IMR-90 (cell line): ENCODE measurements around the gene CCDC88C. TPM values are rescaled to one million over a fixed set of nuclear protein-coding genes. Genes with fewer than 3 reads are reported as not detected.

ENCODE experiments used
- ATAC-seq: fragments of 200-7000 bp; cut with Tn5 transposase; 2 replicates; pipeline ENCODE4 v1.9.1; 2020; ENCODE audit warnings: low read depth, mild to moderate bottlenecking, moderate library complexity
- BruUV-seq: library from RNA; stranded (reverse); fragments of 400-500 nt; replicated peaks from 2 replicates; lab custom pipeline; 2021; lab: Mats Ljungman, UMichigan
- CTCF ChIA-PET: fragments of 300-600 bp; formaldehyde crosslinking; extraction: SDS; loops from one replicate; lab custom pipeline; 2021; ENCODE audit warnings: antibody characterized with exemption; lab: Yijun Ruan, JAX
- POLR2A ChIA-PET: fragments of 300-600 bp; sonication (Branson Sonifier 250); formaldehyde crosslinking; loops from one replicate; lab custom pipeline; 2022; ENCODE audit warnings: antibody characterized with exemption; ENCODE audit not compliant: unreplicated experiment; lab: Charles Lee
- DNase-seq: peaks from one replicate; pipeline ENCODE4 v3.0.0; 2013
- H2AFZ ChIP-seq: replicated peaks from 2 replicates; pipeline ENCODE3; 2013; ENCODE audit warnings: low read length, mild to moderate bottlenecking; ENCODE audit not compliant: poor library complexity
- H2AK5ac ChIP-seq: 2 replicates; pipeline ENCODE4 v1.6.1; 2013; ENCODE audit warnings: low read depth, low read length, inconsistent platforms
- H2AK9ac ChIP-seq: replicated peaks from 2 replicates; pipeline ENCODE3; 2013; ENCODE audit warnings: mild to moderate bottlenecking, low read depth, low read length, moderate library complexity; ENCODE audit not compliant: poor library complexity
- H2BK120ac ChIP-seq: 2 replicates; pipeline ENCODE4 v1.6.1; 2013; ENCODE audit warnings: low read depth, low read length, inconsistent platforms
- H2BK15ac ChIP-seq: 3 replicates; pipeline ENCODE4 v1.6.1; 2013; ENCODE audit warnings: low read depth, low read length, inconsistent platforms
- H2BK20ac ChIP-seq: 2 replicates; pipeline ENCODE4 v1.6.1; 2013; ENCODE audit warnings: low read depth, mild to moderate bottlenecking, inconsistent platforms, low read length, moderate library complexity
- H2BK5ac ChIP-seq: 2 replicates; pipeline ENCODE4 v1.6.1; 2013; ENCODE audit warnings: mild to moderate bottlenecking, low read depth, low read length, inconsistent platforms; ENCODE audit not compliant: poor library complexity, severe bottlenecking
- H3K14ac ChIP-seq: replicated peaks from 2 replicates; pipeline ENCODE4 v1.6.1; 2013; ENCODE audit warnings: low read depth, low read length, inconsistent platforms
- H3K18ac ChIP-seq: 2 replicates; pipeline ENCODE4 v1.6.1; 2013; ENCODE audit warnings: low read depth, low read length, control low read depth
- H3K23ac ChIP-seq: 2 replicates; pipeline ENCODE4 v1.6.1; 2013; ENCODE audit warnings: low read depth, low read length, inconsistent platforms
- H3K27ac ChIP-seq: 2 replicates; pipeline ENCODE4 v1.5.1; 2013; ENCODE audit warnings: mild to moderate bottlenecking, control low read depth, low read length; ENCODE audit not compliant: insufficient read depth
- H3K27me3 ChIP-seq: 2 replicates; pipeline ENCODE4 v1.6.1; 2013; ENCODE audit warnings: low read length; ENCODE audit not compliant: control insufficient read depth, insufficient read depth
- H3K36me3 ChIP-seq: 2 replicates; pipeline ENCODE4 v1.6.1; 2013; ENCODE audit warnings: low read length, mixed read lengths; ENCODE audit not compliant: control insufficient read depth, insufficient read depth
- H3K4ac ChIP-seq: 2 replicates; pipeline ENCODE4 v1.6.1; 2013; ENCODE audit warnings: low read depth, low read length, inconsistent platforms
- H3K4me1 ChIP-seq: 2 replicates; pipeline ENCODE4 v1.6.1; 2013; ENCODE audit warnings: low read length, mixed read lengths; ENCODE audit not compliant: control insufficient read depth, insufficient read depth
- H3K4me2 ChIP-seq: 2 replicates; pipeline ENCODE4 v1.6.1; 2013; ENCODE audit warnings: low read depth, mild to moderate bottlenecking, control low read depth, low read length, moderate library complexity
- H3K4me3 ChIP-seq: 2 replicates; pipeline ENCODE4 v1.5.1; 2013; ENCODE audit warnings: low read depth, mild to moderate bottlenecking, control low read depth, low read length, moderate library complexity; ENCODE audit not compliant: insufficient read depth
- H3K56ac ChIP-seq: 2 replicates; pipeline ENCODE4 v1.6.1; 2013; ENCODE audit warnings: low read length, inconsistent platforms; ENCODE audit not compliant: insufficient read depth; ENCODE audit errors: extremely low read depth
- H3K79me1 ChIP-seq, 2 experiments: 2 replicates each; pipeline ENCODE4 v1.6.1; 2013; ENCODE audit warnings: low read length in 2 of 2, inconsistent platforms in 1 of 2, low read depth in 1 of 2
- H3K9ac ChIP-seq: 2 replicates; pipeline ENCODE4 v1.6.1; 2013; ENCODE audit warnings: low read depth, low read length, control low read depth
- H3K9me1 ChIP-seq: 2 replicates; pipeline ENCODE4 v1.6.1; 2013; ENCODE audit warnings: low read length, inconsistent platforms; ENCODE audit not compliant: insufficient read depth
- H3K9me3 ChIP-seq: 2 replicates; pipeline ENCODE4 v1.6.1; 2013; ENCODE audit warnings: low read length; ENCODE audit not compliant: control insufficient read depth, insufficient read depth
- H4K20me1 ChIP-seq: 2 replicates; pipeline ENCODE4 v1.6.1; 2013; ENCODE audit warnings: low read length, inconsistent platforms; ENCODE audit not compliant: insufficient read depth
- H4K5ac ChIP-seq: 2 replicates; pipeline ENCODE4 v1.6.1; 2013; ENCODE audit warnings: mild to moderate bottlenecking, low read depth, low read length, control low read depth
- H4K8ac ChIP-seq, 2 experiments: 2 replicates each; pipeline ENCODE4 v1.6.1; 2013; ENCODE audit warnings: low read depth in 2 of 2, low read length in 2 of 2, control low read depth in 1 of 2, inconsistent platforms in 1 of 2
- H4K91ac ChIP-seq: 2 replicates; pipeline ENCODE4 v1.6.1; 2013; ENCODE audit warnings: low read depth, low read length, inconsistent platforms; ENCODE audit not compliant: insufficient read depth
- BHLHE40 ChIP-seq: fragments of 150-350 bp; IDR thresholded peaks from 2 replicates; pipeline ENCODE4 v1.6.1; 2016; ENCODE audit warnings: mild to moderate bottlenecking, low read depth, low read length
- CEBPB ChIP-seq: IDR thresholded peaks from 2 replicates; pipeline ENCODE4 v1.6.1; 2012; ENCODE audit warnings: low read depth, low read length, improper control_type of control experiment
- FOS ChIP-seq: fragments of 150-350 bp; IDR thresholded peaks from 2 replicates; pipeline ENCODE4 v1.6.1; 2016; ENCODE audit warnings: low read depth, low read length
- NFE2L2 ChIP-seq: fragments of 150-350 bp; IDR thresholded peaks from 2 replicates; pipeline ENCODE4 v1.6.1; 2016; ENCODE audit warnings: low read depth, mild to moderate bottlenecking, low read length
- RCOR1 ChIP-seq: IDR thresholded peaks from 2 replicates; pipeline ENCODE4 v1.6.1; 2012; ENCODE audit warnings: mild to moderate bottlenecking, low read length, improper control_type of control experiment; ENCODE audit not compliant: insufficient replicate concordance
- RFX5 ChIP-seq: IDR thresholded peaks from 2 replicates; pipeline ENCODE4 v1.8.0; 2012; ENCODE audit warnings: low read depth, mild to moderate bottlenecking, low read length, moderate library complexity
- WGBS, 2 experiments: methylation state at CpG; one replicate each; pipeline versions ENCODE4 v1.1.5 to v1.1.7; 2013; ENCODE audit warnings: missing lambda C conversion rate in 2 of 2; ENCODE audit not compliant: insufficient read length in 1 of 2; ENCODE audit errors: extremely low coverage in 2 of 2; 5-methylcytosine and 5-hydroxymethylcytosine counted together
- dilution Hi-C: fragments of 300-500 bp; cut with HindIII; formaldehyde crosslinking; loops from one replicate; pipeline ENCODE4 v1.14.3; 2018; ENCODE audit warnings: low sequenced_read_pairs; ENCODE audit not compliant: unreplicated experiment
- in situ Hi-C: fragments of 300-500 bp; cut with MboI; formaldehyde crosslinking; loops from 3 replicates; pipeline ENCODE4 v1.14.3; 2019; ENCODE audit warnings: low sequenced_read_pairs, inconsistent platforms, mixed read lengths
- intact Hi-C: fragments of 100-400 bp; cut with micrococcal nuclease; formaldehyde crosslinking; loops from 2 replicates; pipeline ENCODE4 v1.10.0; 2022
- polyA plus RNA-seq, 3 experiments: library from polyadenylated mRNA; depleted of rRNA; stranded (reverse); fragments of >200 nt; gene quantifications; 2 replicates each; pipeline ENCODE4 v1.2.3, GENCODE V29; 2012; ENCODE audit warnings: low replicate concordance in 1 of 3
- total RNA-seq: library from RNA; depleted of rRNA; stranded (reverse); fragments of >200 nt; gene quantifications from 2 replicates; pipeline ENCODE4 v1.2.3, GENCODE V29; 2012
- TF ChIP-seq, protein P1 (sequence below): fragments of 150-350 bp; IDR thresholded peaks from 2 replicates; pipeline ENCODE4 v1.6.1; 2016; ENCODE audit warnings: low read depth, mild to moderate bottlenecking, low read length, moderate library complexity, borderline replicate concordance

The CCDC88C gene
- total and polyA plus RNA-seq, 2 of the 4 experiments (the other 2 are of a cell fraction) = 0.17 to 0.18 TPM

DNA sequence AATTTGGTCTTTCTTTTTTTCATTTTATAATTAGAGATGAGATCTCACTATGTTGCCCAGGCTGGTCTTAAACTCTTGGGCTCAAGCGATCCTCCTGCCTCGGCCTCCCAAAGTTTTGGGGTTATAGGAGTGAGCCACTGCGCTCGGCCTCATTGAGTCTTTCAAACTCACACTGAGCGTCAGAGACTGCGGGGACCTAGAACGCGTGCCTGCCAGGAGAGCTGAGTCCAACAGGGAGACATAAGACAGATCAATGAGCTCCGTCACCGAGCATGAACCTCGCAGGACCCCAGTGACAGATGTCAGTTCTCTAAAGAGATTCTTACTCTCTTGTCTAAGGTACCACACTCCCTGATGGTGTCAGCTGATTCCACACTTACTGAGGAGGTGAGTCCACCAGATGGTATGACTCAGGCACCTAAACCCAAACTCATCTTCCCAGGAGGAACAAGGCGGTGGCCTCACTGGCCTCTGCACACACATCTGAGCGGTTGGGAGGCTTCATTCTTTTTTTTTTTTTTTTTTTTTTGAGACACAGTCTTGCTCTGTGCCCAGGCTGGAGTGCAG, 58.9 kb downstream of the CCDC88C start:
- H2BK5ac ChIP-seq = no peak overlapping the region
- no peak overlapping the region for H3K23ac ChIP-seq
- no peak overlapping the region for H3K4me2 ChIP-seq
- H3K4ac ChIP-seq = no peak overlapping the region
- no peak overlapping the region for H2BK20ac ChIP-seq
- no peak overlapping the region for H3K14ac ChIP-seq
- in situ Hi-C loops = no loop called here
- H2BK15ac ChIP-seq = no peak overlapping the region
- H3K9me3 ChIP-seq = no peaks in the 10 kb centered on the region
- no peak overlapping the region for H2AFZ ChIP-seq
- no peak overlapping the region for H3K27ac ChIP-seq
- H3K4me1 ChIP-seq = no peaks in the 10 kb centered on the region; the same call in 1 of the 2 replicates
- no peak overlapping the region for H3K18ac ChIP-seq
- no peak overlapping the region for H2AK9ac ChIP-seq
- no peak overlapping the region for H3K4me3 ChIP-seq
- H3K79me1 ChIP-seq = no peaks in the 10 kb centered on the region
- DNase-seq = no peak
- CTCF ChIA-PET = interaction anchor here (0.7 to 1.2 kb wide), 2 partner anchors 12 to 18 kb away, joined by 3 read pairs; no protein-coding TSS in a partner anchor
- no peak overlapping the region for H3K9ac ChIP-seq
- H3K9me1 ChIP-seq = no peaks in the 10 kb centered on the region
- TF ChIP-seq NFE2L2 = no peak
- no peak for TF ChIP-seq BHLHE40
- no peak for TF ChIP-seq FOS
- no peak for TF ChIP-seq CEBPB
- TF ChIP-seq, protein P1, sequence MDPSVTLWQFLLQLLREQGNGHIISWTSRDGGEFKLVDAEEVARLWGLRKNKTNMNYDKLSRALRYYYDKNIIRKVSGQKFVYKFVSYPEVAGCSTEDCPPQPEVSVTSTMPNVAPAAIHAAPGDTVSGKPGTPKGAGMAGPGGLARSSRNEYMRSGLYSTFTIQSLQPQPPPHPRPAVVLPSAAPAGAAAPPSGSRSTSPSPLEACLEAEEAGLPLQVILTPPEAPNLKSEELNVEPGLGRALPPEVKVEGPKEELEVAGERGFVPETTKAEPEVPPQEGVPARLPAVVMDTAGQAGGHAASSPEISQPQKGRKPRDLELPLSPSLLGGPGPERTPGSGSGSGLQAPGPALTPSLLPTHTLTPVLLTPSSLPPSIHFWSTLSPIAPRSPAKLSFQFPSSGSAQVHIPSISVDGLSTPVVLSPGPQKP = no peak
- no peak for TF ChIP-seq RCOR1
- TF ChIP-seq RFX5 = no peak
- POLR2A ChIA-PET = no interaction called here
- BruUV-seq = no TSS peak
- no peak overlapping the region for H4K8ac ChIP-seq
- no peak overlapping the region for H3K56ac ChIP-seq
- WGBS, 2 experiments = 87% methylated on average over 6 of the region's 13 CpGs; no CpG with 5 or more reads in 1 of the 2 experiments
- dilution Hi-C loops = no loop called here
- peaks cover 6% of the 10 kb centered on the region for H3K27me3 ChIP-seq
- ATAC-seq = no peak
- no peaks in the 10 kb centered on the region for H3K36me3 ChIP-seq
- H4K91ac ChIP-seq = no peak overlapping the region
- intact Hi-C loops = no loop called here
- no peaks in the 10 kb centered on the region for H4K20me1 ChIP-seq
- no peak overlapping the region for H4K5ac ChIP-seq
- H2AK5ac ChIP-seq = no peak overlapping the region
- H2BK120ac ChIP-seq = no peak overlapping the region
